B cell (primary cell): ENCODE data around the gene DLL1. TPM values are rescaled to one million over a fixed set of nuclear protein-coding genes. Genes with fewer than 3 reads are reported as not detected.

Experiments used
- ATAC-seq: fragments of 200-7000 bp; cut with Tn5 transposase; one replicate; pipeline ENCODE4 v1.10.0; 2021; ENCODE audit warnings: low read depth, mild to moderate bottlenecking, moderate number of reproducible peaks, moderate library complexity
- CTCF ChIA-PET: fragments of 350-600 bp; sonication (Branson Sonifier 250); formaldehyde crosslinking; loops from one replicate; lab custom pipeline; 2021; ENCODE audit warnings: antibody characterized with exemption, inconsistent platforms; lab: Charles Lee
- POLR2A ChIA-PET: fragments of 350-600 bp; sonication (Branson Sonifier 250); formaldehyde crosslinking; loops from one replicate; lab custom pipeline; 2021; ENCODE audit warnings: antibody characterized with exemption; lab: Charles Lee
- DNase-seq: peaks from one replicate; pipeline ENCODE4 v3.0.0; 2013
- H2AFZ ChIP-seq: 2 replicates; pipeline ENCODE4 v1.6.1; 2012; ENCODE audit warnings: mild to moderate bottlenecking, low read depth, low read length; ENCODE audit not compliant: insufficient read depth, poor library complexity, severe bottlenecking
- H3K27ac ChIP-seq, 2 donors: 1 replicate in 1 of 2; 2 replicates in 1 of 2; pipeline ENCODE4 v1.5.1; 2012 to 2013; ENCODE audit warnings: low read length in 2 of 2, mild to moderate bottlenecking in 2 of 2, moderate library complexity in 1 of 2
- H3K27me3 ChIP-seq, 4 experiments: fragments of 200-600 bp in 1 of 4; sonication (generic) in 1 of 4; replicated peaks in 1 of 4; 1 replicate in 2 of 4; 2 replicates in 2 of 4; pipeline versions ENCODE4 v1.6.1 to v1.7.0; 2013 to 2016; ENCODE audit warnings: low read length in 3 of 4, mild to moderate bottlenecking in 2 of 4, mixed read lengths in 1 of 4, moderate library complexity in 1 of 4; ENCODE audit not compliant: insufficient read depth in 4 of 4, control insufficient read depth in 3 of 4; ENCODE audit errors: control extremely low read depth in 1 of 4
- H3K36me3 ChIP-seq, 2 experiments: replicated peaks in 1 of 2; 1 replicate in 1 of 2; 2 replicates in 1 of 2; pipeline versions ENCODE4 v1.6.1 to v1.7.1; 2013; ENCODE audit warnings: low read length in 1 of 2; ENCODE audit not compliant: insufficient read depth in 2 of 2, control insufficient read depth in 1 of 2; ENCODE audit errors: control extremely low read depth in 1 of 2, extremely low read depth in 1 of 2
- H3K4me1 ChIP-seq, 2 donors: fragments of 200-600 bp in 1 of 2; sonication (generic) in 1 of 2; 1 replicate in 1 of 2; 2 replicates in 1 of 2; pipeline versions ENCODE4 v1.5.1 to v1.6.1; 2013 to 2017; ENCODE audit warnings: low read length in 2 of 2; ENCODE audit not compliant: control insufficient read depth in 2 of 2, insufficient read depth in 2 of 2
- H3K4me2 ChIP-seq: replicated peaks from 2 replicates; pipeline ENCODE3; 2012; ENCODE audit warnings: mild to moderate bottlenecking, low read depth, low read length; ENCODE audit not compliant: poor library complexity, severe bottlenecking
- H3K4me3 ChIP-seq, 5 experiments: fragments of 200-600 bp in 1 of 5; sonication (generic) in 1 of 5; 1 replicate in 3 of 5; 2 replicates in 2 of 5; pipeline versions ENCODE4 v1.5.1 to v1.7.0; 2011 to 2016; ENCODE audit warnings: low read length in 4 of 5, mild to moderate bottlenecking in 4 of 5, low read depth in 2 of 5, control low read depth in 1 of 5, moderate library complexity in 1 of 5; ENCODE audit not compliant: insufficient read depth in 1 of 5; ENCODE audit errors: control extremely low read depth in 1 of 5, extremely low read depth in 1 of 5
- H3K79me2 ChIP-seq: fragments of 200-600 bp; sonication (generic); one replicate; pipeline ENCODE4 v1.6.0; 2016; ENCODE audit warnings: low read length; ENCODE audit not compliant: control insufficient read depth, insufficient read depth
- H3K9ac ChIP-seq: fragments of 200-600 bp; sonication (generic); 2 replicates; pipeline ENCODE4 v1.6.1; 2017; ENCODE audit warnings: mild to moderate bottlenecking, low read length, moderate library complexity
- H3K9me3 ChIP-seq, 3 donors: one replicate each; pipeline versions ENCODE4 v1.6.1 to v1.7.1; 2013; ENCODE audit warnings: low read length in 2 of 3; ENCODE audit not compliant: control insufficient read depth in 2 of 3, insufficient read depth in 1 of 3; ENCODE audit errors: control extremely low read depth in 1 of 3
- H4K20me1 ChIP-seq: 2 replicates; pipeline ENCODE4 v1.6.0; 2012; ENCODE audit warnings: mild to moderate bottlenecking, low read length; ENCODE audit not compliant: insufficient read depth, control insufficient read depth, poor library complexity, severe bottlenecking
- H3K27ac Mint-ChIP-seq: one replicate; pipeline ENCODE4 v1.8.0; 2021; ENCODE audit warnings: mixed read lengths
- H3K27me3 Mint-ChIP-seq: one replicate; pipeline ENCODE4 v1.8.0; 2021; ENCODE audit warnings: mixed read lengths
- H3K4me1 Mint-ChIP-seq: one replicate; pipeline ENCODE4 v1.8.0; 2021; ENCODE audit warnings: mixed read lengths
- H3K4me3 Mint-ChIP-seq: one replicate; pipeline ENCODE4 v1.8.0; 2021; ENCODE audit warnings: mixed read lengths
- H3K9me3 Mint-ChIP-seq: one replicate; pipeline ENCODE4 v1.8.0; 2022; ENCODE audit warnings: mixed read lengths; ENCODE audit not compliant: insufficient read depth
- CTCF ChIP-seq: fragments of 200-600 bp; IDR thresholded peaks from one replicate; pipeline ENCODE4 v1.8.0; 2022; ENCODE audit warnings: antibody characterized with exemption, mild to moderate bottlenecking
- EZH2 ChIP-seq: IDR thresholded peaks from 2 replicates; pipeline ENCODE4 v1.6.1; 2012; ENCODE audit warnings: borderline replicate concordance, low read depth, mild to moderate bottlenecking, moderate library complexity, low read length; ENCODE audit not compliant: insufficient read depth, poor library complexity, severe bottlenecking
- WGBS: methylation state at CpG from one replicate; pipeline ENCODE4 v1.1.5; 2013; ENCODE audit warnings: missing lambda C conversion rate; ENCODE audit not compliant: insufficient coverage; 5-methylcytosine and 5-hydroxymethylcytosine counted together
- intact Hi-C: fragments of 100-400 bp; cut with micrococcal nuclease; formaldehyde crosslinking; loops from one replicate; pipeline ENCODE4 v1.10.0; 2022
- polyA plus RNA-seq: library from polyadenylated mRNA; depleted of rRNA; stranded (reverse); fragments of >200 nt; gene quantifications from 2 replicates; pipeline ENCODE4 v1.2.3, GENCODE V29; 2012
- total RNA-seq, 2 donors: library from RNA; stranded (reverse); fragments of 120-200 nt in 1 of 2; gene quantifications; 1 replicate in 1 of 2; 2 replicates in 1 of 2; pipeline versions ENCODE4 v1.2.3 to v1.2.4, GENCODE V29; 2013 to 2022

DLL1 gene
- total and polyA plus RNA-seq, 2 donors (not counting 1 experiment from before 2014, with no cell fraction given) = 1.6 to 6.8 TPM

GRCh38 chr6:170298688-170299087 is 7.8 kb upstream of the DLL1 start:
- Histone ChIP-seq H3K79me2 (no peaks in the 10 kb centered on the region), H3K9ac (no peak overlapping the region), H3K27ac (no peak overlapping the region), H3K4me3 (no peak overlapping the region), H2AFZ (no peak overlapping the region), H3K4me1 (peaks cover 26 to 44% of the 10 kb centered on the region in 2 donors), H3K9me3 (peaks cover 0 to 15% (median 4%) of the 10 kb centered on the region in 3 donors), H3K27me3 (peaks cover 0 to 79% (median 51%) of the 10 kb centered on the region in 4 experiments), H3K36me3 (no peaks in the 10 kb centered on the region), H4K20me1 (peaks cover 11% of the 10 kb centered on the region), H3K4me2 (no peak overlapping the region)
- whole genome bisulfite sequencing = 100% methylated on average over 1 of the region's 1 CpG
- Mint-ChIP-seq H3K27ac (no peak overlapping the region), H3K27me3 (peaks cover 77% of the 10 kb centered on the region), H3K4me1 (peaks cover 21% of the 10 kb centered on the region), H3K4me3 (no peak overlapping the region), H3K9me3 (peaks cover 2% of the 10 kb centered on the region)
- ChIA-PET CTCF (no interaction called here), POLR2A (no interaction called here)
- intact Hi-C loops = loop anchor here (10.0 kb wide), 1 partner anchor 574 kb away; the partner anchor contains the start of gene PHF10
- DNase-seq (no peak), ATAC-seq (no peak)
- TF ChIP-seq CTCF (no peak), EZH2 (no peak)

GRCh38 chr6:170297576-170298330 is 6.9 kb upstream of the DLL1 start:
- Mint-ChIP-seq H3K27ac (no peak overlapping the region), H3K4me3 (peak overlapping the region; percentile 44), H3K4me1 (peaks cover 30% of the 10 kb centered on the region), H3K9me3 (peaks cover 2% of the 10 kb centered on the region), H3K27me3 (peaks cover 78% of the 10 kb centered on the region)
- peaks cover 0 to 88% (median 55%) of the 10 kb centered on the region in 4 experiments for H3K27me3 ChIP-seq
- 67% methylated on average over 1 of the region's 11 CpGs for WGBS
- intact Hi-C loops = loop anchor here (10.0 kb wide), 1 partner anchor 573 kb away; the partner anchor contains the start of gene PHF10
- ChIA-PET POLR2A (no interaction called here), CTCF (no interaction called here)
- H4K20me1 ChIP-seq = peaks cover 11% of the 10 kb centered on the region
- ATAC-seq = no peak
- no peaks in the 10 kb centered on the region for H3K36me3 ChIP-seq
- peaks cover 0 to 15% (median 4%) of the 10 kb centered on the region in 3 donors for H3K9me3 ChIP-seq
- H3K4me3 ChIP-seq = no peak overlapping the region
- no peak for DNase-seq
- H3K4me2 ChIP-seq = no peak overlapping the region
- no peak for TF ChIP-seq CTCF
- TF ChIP-seq EZH2 = no peak
- H3K79me2 ChIP-seq = no peaks in the 10 kb centered on the region
- H3K9ac ChIP-seq = no peak overlapping the region
- no peak overlapping the region for H3K27ac ChIP-seq
- H2AFZ ChIP-seq = no peak overlapping the region
- H3K4me1 ChIP-seq = peaks cover 36 to 53% of the 10 kb centered on the region in 2 donors
